ENCODE measurements around the gene KRTAP10-3.

GRCh38 chr21:44533891-44534627 lies 24.5 kb downstream of the KRTAP10-3 start:
- no peak for TF ChIP-seq POLR2A (IDR thresholded peaks at IDR 0.05)
- TF ChIP-seq CTCF (IDR thresholded peaks at IDR 0.05): no peak
